ENCODE measurements around the gene WDR5.
A peak's percentile ranks its signal among the peaks of the same experiment; 100 is the strongest.

The WDR5 gene

DNA sequence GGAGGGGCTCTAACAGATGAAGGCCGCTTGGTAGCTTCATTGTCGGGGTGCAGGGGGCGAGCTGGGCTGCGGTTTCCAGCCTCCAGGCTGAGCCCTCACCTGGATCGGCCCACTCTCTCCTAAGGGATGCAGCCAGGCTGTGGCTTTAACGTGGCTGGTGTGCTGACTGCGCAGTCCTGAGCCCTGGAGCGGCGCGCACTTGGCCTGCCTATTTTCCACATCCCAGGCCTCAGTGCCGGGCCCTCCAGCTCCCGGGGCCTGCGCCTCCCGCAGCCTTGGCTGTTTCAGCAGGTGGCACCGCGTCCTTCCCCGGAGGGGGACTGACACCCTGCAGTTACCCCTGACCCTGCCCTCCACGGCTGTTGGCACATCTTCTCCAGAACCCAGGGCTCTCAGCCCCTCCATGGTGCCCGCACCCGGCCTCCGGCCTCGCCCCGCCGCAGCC, 27.1 kb downstream of the WDR5 start:
- H3K27ac ChIP-seq (ENCODE audit: low read depth, low read length) = peak overlapping the region; percentile 71
- H3K4me3 ChIP-seq (ENCODE audit: low read depth in 1 of 2, low read length in 2 of 2) = peak overlapping the region in 1 of 2 donors; percentile 55

DNA sequence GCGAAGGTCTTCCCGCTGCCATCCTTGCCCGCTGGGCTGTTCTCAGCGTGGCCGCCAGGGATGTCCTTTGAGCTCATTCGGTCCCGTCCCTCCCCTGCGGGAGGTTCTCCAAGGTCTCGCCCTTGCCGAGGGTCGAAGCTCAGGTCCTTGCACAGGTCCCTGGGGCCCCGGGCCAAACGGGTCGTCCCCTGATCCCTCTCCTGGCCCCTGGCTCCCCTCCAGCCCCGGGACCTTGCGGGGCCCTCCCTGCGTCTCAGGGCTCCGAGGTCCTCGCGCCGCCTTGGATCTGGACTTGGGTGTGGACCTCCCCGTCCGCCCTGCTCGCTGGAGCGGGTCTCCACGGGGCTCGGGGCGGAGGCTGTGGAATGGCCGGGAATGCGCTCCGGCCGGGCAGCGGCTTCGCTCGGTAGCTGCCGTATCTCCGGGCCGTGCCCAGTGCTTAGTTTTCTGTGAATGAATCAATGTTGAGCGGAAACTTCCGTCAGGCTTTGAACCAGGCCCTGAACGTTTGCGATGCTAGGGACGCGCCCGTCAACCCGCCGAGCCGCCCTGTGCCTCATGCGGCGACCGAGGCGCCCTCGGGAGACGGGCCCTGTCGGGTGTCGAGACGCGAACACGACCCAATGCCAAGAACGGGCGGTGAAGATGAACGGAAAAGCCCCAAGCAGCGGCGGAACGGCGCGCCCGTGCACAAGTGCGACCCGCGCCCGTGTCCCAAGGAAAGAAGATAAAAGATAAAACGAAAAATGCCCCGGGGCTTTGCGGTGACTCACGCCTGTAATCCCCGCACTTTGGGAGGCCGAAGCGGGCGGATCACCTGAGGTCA, 27.7 kb downstream of the WDR5 start:
- Histone ChIP-seq H3K36me3 (ENCODE audit: insufficient read depth, low read length) (peaks cover 6% of the 10 kb centered on the region), H3K27me3 (ENCODE audit: control insufficient read depth in 1 of 2, insufficient read depth in 2 of 2, low read length in 2 of 2) (no peaks in the 10 kb centered on the region), H3K27ac (ENCODE audit: low read depth, low read length) (peak overlapping the region; percentile 71), H3K4me1 (ENCODE audit: insufficient read depth, low read length) (peaks cover 11% of the 10 kb centered on the region), H3K9me3 (ENCODE audit: low read length) (no peaks in the 10 kb centered on the region), H3K9ac (ENCODE audit: low read length) (peak overlapping the region; percentile 16), H3K4me3 (ENCODE audit: low read depth in 1 of 2, low read length in 2 of 2) (peak overlapping the region in 1 of 2 donors; percentile 55)

More for the DNA sequence above, 27.1 kb downstream of the WDR5 start:
- H3K9me3 ChIP-seq (ENCODE audit: low read length) = no peaks in the 10 kb centered on the region
- peak overlapping the region; percentile 16 for H3K9ac ChIP-seq (ENCODE audit: low read length)
- H3K4me1 ChIP-seq (ENCODE audit: insufficient read depth, low read length) = peaks cover 11% of the 10 kb centered on the region
- peaks cover 12% of the 10 kb centered on the region for H3K36me3 ChIP-seq (ENCODE audit: insufficient read depth, low read length)
- no peaks in the 10 kb centered on the region for H3K27me3 ChIP-seq (ENCODE audit: control insufficient read depth in 1 of 2, insufficient read depth in 2 of 2, low read length in 2 of 2)

DNA sequence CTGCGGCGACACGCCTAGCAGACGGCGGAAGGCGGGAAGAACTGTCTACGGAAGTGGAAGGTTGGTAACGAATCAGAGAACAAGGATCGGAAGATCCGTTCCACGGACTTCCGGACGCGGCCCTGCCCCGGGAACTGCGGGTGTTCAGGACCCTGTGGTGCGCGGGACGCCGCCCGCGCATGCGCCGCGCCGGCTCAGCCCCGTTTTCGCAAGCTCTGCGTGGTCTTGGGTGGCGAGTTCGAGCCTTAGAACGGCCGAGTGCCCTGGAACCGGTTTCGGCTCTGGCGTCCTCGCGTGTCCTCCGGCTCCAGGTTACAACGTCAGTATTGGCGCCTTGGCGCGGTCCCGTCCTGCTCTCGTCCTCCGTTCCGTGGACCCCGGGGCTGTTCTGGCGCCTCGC, 29.0 kb downstream of the WDR5 start:
- Histone ChIP-seq H3K27me3 (ENCODE audit: control insufficient read depth in 1 of 2, insufficient read depth in 2 of 2, low read length in 2 of 2) (no peaks in the 10 kb centered on the region), H3K27ac (ENCODE audit: low read depth, low read length) (no peak overlapping the region), H3K4me3 (ENCODE audit: low read depth in 1 of 2, low read length in 2 of 2) (no peak overlapping the region), H3K9ac (ENCODE audit: low read length) (no peak overlapping the region), H3K4me1 (ENCODE audit: insufficient read depth, low read length) (peaks cover 11% of the 10 kb centered on the region), H3K9me3 (ENCODE audit: low read length) (no peaks in the 10 kb centered on the region), H3K36me3 (ENCODE audit: insufficient read depth, low read length) (no peaks in the 10 kb centered on the region)

DNA sequence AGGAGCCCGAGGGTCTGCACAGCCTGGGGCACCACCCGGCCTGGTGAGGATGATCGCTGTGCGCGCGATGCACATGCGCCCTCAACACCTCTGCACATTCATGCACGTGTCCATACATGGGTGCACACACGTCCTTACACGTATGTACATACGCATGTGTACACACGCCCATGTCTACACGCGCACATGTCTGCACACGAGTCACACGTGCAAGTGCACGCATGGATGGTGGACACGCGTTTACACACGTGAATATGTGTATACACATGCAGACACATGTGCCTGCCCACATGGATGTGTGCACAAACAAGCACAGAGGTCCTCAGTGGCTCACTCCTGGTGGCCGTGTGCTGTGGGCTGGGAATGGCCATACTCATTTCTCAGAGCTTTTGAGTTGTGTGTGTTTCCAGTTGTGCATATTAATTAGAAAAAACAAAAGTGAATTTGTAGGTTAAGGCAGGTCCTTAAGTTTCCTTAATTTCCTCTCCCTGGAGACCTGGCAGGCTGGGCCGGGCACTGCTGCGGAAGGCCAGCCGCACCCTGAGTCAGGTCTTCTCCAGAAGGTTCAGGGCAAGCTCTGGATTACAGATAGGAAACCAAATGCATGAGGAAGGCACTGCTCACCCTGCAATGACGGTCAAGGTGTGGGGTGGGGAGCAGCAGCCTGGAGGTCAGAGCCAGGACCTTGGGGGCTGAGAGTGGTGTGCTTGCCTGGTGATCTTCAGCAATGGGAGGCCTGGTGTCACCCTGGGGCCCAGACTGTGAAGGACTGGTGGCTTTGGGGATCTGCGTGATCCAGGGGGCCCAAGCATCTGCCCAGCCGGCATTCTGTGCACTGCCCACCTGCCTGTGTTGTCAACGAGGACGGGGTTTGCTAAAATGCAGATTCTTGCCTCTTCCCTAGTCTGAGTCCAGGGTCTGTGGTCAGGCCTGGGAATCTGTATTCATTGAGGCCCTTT, 29.8 kb downstream of the WDR5 start:
- Histone ChIP-seq H3K36me3 (ENCODE audit: insufficient read depth, low read length) (no peaks in the 10 kb centered on the region), H3K9me3 (ENCODE audit: low read length) (no peaks in the 10 kb centered on the region), H3K27ac (ENCODE audit: low read depth, low read length) (no peak overlapping the region), H3K27me3 (ENCODE audit: control insufficient read depth in 1 of 2, insufficient read depth in 2 of 2, low read length in 2 of 2) (no peaks in the 10 kb centered on the region), H3K9ac (ENCODE audit: low read length) (no peak overlapping the region), H3K4me1 (ENCODE audit: insufficient read depth, low read length) (peaks cover 11% of the 10 kb centered on the region), H3K4me3 (ENCODE audit: low read depth in 1 of 2, low read length in 2 of 2) (no peak overlapping the region)

DNA sequence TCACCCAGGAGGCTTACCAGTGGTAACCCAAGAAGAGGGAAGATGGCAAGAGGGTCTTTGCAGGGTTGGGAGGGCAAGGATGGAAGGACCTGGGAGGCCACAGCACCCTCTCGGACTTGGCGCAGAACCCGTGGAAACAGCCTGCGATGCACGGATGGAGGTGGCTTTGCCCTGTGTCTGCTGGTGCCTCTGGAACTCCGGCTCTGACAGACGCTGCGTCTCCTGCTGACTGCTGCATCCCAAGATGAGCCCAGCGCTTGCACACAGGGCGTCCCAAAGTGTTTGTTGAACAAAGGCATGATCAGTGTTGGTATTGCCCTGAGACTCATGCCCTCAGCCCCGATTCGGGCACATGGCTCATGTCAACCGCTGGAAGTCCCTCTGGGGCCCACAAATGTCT, 30.5 kb downstream of the WDR5 start:
- Histone ChIP-seq H3K27ac (ENCODE audit: low read depth, low read length) (no peak overlapping the region), H3K27me3 (ENCODE audit: control insufficient read depth in 1 of 2, insufficient read depth in 2 of 2, low read length in 2 of 2) (no peaks in the 10 kb centered on the region)

DNA sequence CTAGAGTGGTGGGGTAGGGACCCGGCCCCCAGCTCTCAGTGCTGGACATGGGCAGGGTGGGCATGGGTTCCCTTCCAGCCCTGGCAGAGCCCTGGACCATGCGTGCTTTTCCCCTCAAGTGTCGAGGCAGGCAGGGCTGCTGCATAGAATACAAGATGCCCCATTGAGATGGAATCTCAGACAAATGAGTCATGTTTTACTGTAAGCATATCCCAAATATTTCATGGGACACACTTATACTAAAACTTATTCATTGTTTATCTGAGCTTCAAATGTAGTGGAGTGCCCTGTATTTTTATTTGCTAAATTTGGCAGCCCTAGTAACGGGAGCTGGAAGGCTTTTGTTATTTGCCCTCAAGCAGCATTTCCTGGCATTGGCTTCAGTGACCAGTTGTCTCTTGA, 31.6 kb downstream of the WDR5 start:
- H3K9ac ChIP-seq (ENCODE audit: low read length) = no peak overlapping the region
- no peak overlapping the region for H3K27ac ChIP-seq (ENCODE audit: low read depth, low read length)
- no peaks in the 10 kb centered on the region for H3K9me3 ChIP-seq (ENCODE audit: low read length)
- peaks cover 15% of the 10 kb centered on the region for H3K4me1 ChIP-seq (ENCODE audit: insufficient read depth, low read length)
- no peak overlapping the region for H3K4me3 ChIP-seq (ENCODE audit: low read depth in 1 of 2, low read length in 2 of 2)
- H3K36me3 ChIP-seq (ENCODE audit: insufficient read depth, low read length) = no peaks in the 10 kb centered on the region
- no peaks in the 10 kb centered on the region for H3K27me3 ChIP-seq (ENCODE audit: control insufficient read depth in 1 of 2, insufficient read depth in 2 of 2, low read length in 2 of 2)

More for the DNA sequence above, 30.5 kb downstream of the WDR5 start:
- H3K4me1 ChIP-seq (ENCODE audit: insufficient read depth, low read length) = peaks cover 11% of the 10 kb centered on the region
- no peak overlapping the region for H3K9ac ChIP-seq (ENCODE audit: low read length)
- no peak overlapping the region for H3K4me3 ChIP-seq (ENCODE audit: low read depth in 1 of 2, low read length in 2 of 2)
- no peaks in the 10 kb centered on the region for H3K36me3 ChIP-seq (ENCODE audit: insufficient read depth, low read length)
- no peaks in the 10 kb centered on the region for H3K9me3 ChIP-seq (ENCODE audit: low read length)

DNA sequence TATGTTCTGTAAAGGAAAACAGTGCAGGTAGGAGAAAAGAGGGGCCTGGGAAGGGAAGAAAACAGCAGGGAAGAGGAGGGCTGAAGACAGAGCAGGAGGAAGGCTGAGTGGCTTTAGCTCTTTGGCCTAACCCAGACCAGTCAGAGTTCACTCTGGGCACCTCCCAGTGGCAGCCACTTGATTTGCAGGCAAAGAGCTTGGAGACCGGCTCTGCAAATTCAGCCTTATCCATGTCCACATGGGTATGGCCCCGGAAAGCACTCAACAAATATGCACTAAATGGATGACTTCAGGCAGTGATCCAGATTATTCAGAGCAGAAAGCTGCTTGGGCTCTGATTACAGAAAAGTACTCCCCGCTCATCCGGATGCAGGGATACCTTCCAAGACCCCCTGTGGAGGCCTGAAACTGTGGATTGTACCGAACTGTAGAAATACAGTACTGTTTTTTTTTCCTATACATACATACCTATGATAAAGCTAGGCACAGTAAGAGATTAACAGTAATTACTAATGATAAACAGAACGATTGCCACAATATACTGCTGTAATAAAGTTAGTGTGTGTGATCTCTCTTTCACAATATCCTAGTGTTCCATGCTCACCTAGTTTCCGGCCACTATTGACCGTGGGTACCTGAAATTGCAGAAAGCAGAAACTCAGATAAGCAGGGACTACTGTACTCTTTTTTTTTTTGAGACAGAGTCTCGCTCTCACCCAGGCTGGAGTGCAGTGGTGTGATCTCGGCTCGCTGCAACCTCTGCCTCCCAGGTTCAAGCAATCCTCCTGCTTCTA, 33.1 kb downstream of the WDR5 start:
- Histone ChIP-seq H3K27ac (ENCODE audit: low read depth, low read length) (no peak overlapping the region), H3K36me3 (ENCODE audit: insufficient read depth, low read length) (no peaks in the 10 kb centered on the region), H3K9me3 (ENCODE audit: low read length) (no peaks in the 10 kb centered on the region), H3K4me1 (ENCODE audit: insufficient read depth, low read length) (peaks cover 16% of the 10 kb centered on the region), H3K9ac (ENCODE audit: low read length) (no peak overlapping the region), H3K27me3 (ENCODE audit: control insufficient read depth in 1 of 2, insufficient read depth in 2 of 2, low read length in 2 of 2) (peaks cover 0 to 3% of the 10 kb centered on the region in 2 donors), H3K4me3 (ENCODE audit: low read depth in 1 of 2, low read length in 2 of 2) (no peak overlapping the region)

DNA sequence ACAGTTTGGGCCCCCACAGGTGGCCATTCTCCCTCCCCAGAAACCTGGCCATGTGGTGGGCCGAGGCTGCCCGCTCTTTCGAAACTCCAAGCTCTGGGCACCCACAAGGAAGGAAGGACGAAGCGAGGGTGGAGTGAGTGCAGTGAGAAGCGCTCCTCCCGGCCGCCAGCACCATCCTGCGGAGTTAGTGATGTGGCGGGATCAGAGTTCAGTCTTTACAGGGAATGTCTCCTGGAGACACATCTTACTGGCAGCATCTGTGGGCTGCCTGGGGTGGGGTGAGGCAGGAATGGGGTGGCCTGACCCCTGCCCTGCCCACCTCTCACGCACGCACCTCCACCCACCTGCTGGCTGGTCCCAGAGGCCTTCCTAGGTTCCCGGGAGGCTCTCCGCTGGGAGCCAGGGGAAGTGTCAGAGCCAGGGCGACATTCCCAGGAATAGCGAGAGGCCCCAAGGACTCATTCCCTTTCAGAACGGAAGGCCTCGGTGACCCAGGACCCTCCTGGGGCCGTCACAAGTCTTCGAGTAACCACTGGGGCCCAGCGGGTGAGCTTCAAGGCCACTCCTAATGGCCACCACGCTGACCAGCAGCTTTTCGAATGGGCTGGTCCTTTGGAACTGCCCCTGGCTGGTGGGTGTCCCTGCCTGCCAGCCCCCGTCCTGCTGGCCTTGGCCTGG, 34.0 kb downstream of the WDR5 start:
- H3K9ac ChIP-seq (ENCODE audit: low read length) = no peak overlapping the region
- no peak overlapping the region for H3K27ac ChIP-seq (ENCODE audit: low read depth, low read length)
- H3K36me3 ChIP-seq (ENCODE audit: insufficient read depth, low read length) = no peaks in the 10 kb centered on the region
- H3K4me3 ChIP-seq (ENCODE audit: low read depth in 1 of 2, low read length in 2 of 2) = no peak overlapping the region
- peaks cover 0 to 12% of the 10 kb centered on the region in 2 donors for H3K27me3 ChIP-seq (ENCODE audit: control insufficient read depth in 1 of 2, insufficient read depth in 2 of 2, low read length in 2 of 2)
- H3K4me1 ChIP-seq (ENCODE audit: insufficient read depth, low read length) = peaks cover 16% of the 10 kb centered on the region
- H3K9me3 ChIP-seq (ENCODE audit: low read length) = no peaks in the 10 kb centered on the region

DNA sequence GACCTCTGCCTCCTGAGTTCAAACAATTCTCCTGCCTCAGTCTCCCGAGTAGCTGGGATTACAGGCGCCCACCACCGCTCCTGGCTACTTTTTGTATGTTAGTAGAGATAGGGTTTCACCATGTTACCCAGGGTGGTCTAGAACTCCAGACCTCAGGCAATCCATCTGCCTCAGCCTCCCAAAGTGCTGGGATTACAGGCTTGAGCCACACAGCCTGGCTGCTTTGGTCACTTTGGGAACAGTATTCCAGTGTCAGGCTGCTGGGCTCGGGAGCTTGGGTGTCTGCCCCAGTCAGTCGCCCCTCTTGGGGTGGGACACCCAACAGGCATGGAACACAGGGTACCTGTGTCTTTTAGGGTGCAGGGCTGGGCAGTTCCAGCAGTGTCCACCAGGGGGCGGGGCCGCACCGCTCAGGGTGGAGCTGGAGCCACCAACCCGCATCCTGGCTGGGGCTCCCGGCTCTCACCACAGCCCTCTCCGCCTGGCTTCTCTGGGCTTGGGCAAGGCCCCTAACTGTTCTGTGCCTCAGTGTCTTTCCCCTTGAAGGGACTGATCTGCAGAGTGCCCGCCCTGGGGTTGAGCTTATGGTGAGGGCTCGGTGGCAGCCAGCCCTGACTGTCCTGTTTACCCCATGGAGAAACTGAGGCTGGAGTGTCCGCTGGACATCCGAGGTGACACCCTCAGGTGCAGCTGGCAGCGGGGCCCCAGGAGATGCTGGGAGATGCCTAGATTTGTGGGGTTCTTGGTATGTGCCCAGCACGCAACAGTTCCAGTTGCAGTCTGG, 34.8 kb downstream of the WDR5 start:
- H3K36me3 ChIP-seq (ENCODE audit: insufficient read depth, low read length) = no peaks in the 10 kb centered on the region
- no peak overlapping the region for H3K27ac ChIP-seq (ENCODE audit: low read depth, low read length)
- H3K27me3 ChIP-seq (ENCODE audit: control insufficient read depth in 1 of 2, insufficient read depth in 2 of 2, low read length in 2 of 2) = peaks cover 0 to 20% of the 10 kb centered on the region in 2 donors
- peaks cover 16% of the 10 kb centered on the region for H3K4me1 ChIP-seq (ENCODE audit: insufficient read depth, low read length)
- no peak overlapping the region for H3K4me3 ChIP-seq (ENCODE audit: low read depth in 1 of 2, low read length in 2 of 2)
- no peak overlapping the region for H3K9ac ChIP-seq (ENCODE audit: low read length)
- H3K9me3 ChIP-seq (ENCODE audit: low read length) = no peaks in the 10 kb centered on the region
